Skeletal muscle satellite cell (primary cell): Measurements from ENCODE around the gene TUBB4A. TPM values are rescaled to one million over a fixed set of nuclear protein-coding genes. Genes with fewer than 3 reads are reported as not detected.
"Not testable (repeated sequence)": the region's sequence is repeated elsewhere in the genome, so short reads cannot be mapped to it uniquely, and the experiment has no call there.

Experiments used
- H3K27me3 ChIP-seq: 2 replicates; pipeline ENCODE4 v1.7.0; 2013; ENCODE audit warnings: low read length; ENCODE audit not compliant: control insufficient read depth, insufficient read depth
- H3K36me3 ChIP-seq: 2 replicates; pipeline ENCODE4 v1.7.0; 2013; ENCODE audit warnings: mild to moderate bottlenecking, control low read depth, low read length; ENCODE audit not compliant: insufficient read depth
- H3K4me1 ChIP-seq: 2 replicates; pipeline ENCODE4 v1.7.0; 2013; ENCODE audit warnings: low read length; ENCODE audit not compliant: control insufficient read depth, insufficient read depth
- H3K4me2 ChIP-seq: 2 replicates; pipeline ENCODE4 v1.7.0; 2013; ENCODE audit warnings: mild to moderate bottlenecking, low read length
- H3K4me3 ChIP-seq: 2 replicates; pipeline ENCODE4 v1.7.0; 2013; ENCODE audit warnings: low read length
- H3K9ac ChIP-seq: 2 replicates; pipeline ENCODE4 v1.7.0; 2013; ENCODE audit warnings: mild to moderate bottlenecking, low read depth, low read length, moderate library complexity
- H3K9me3 ChIP-seq: replicated peaks from 2 replicates; pipeline ENCODE4 v1.7.0; 2013; ENCODE audit warnings: mild to moderate bottlenecking, control low read depth, low read length
- total RNA-seq: library from RNA; depleted of rRNA; stranded (reverse); fragments of >200 nt; gene quantifications from 2 replicates; pipeline ENCODE4 v1.2.3, GENCODE V29; 2012; rRNA removed

TUBB4A gene
- not detected in 2 replicates for total RNA-seq

- no peaks in the 10 kb centered on the region for H3K36me3 ChIP-seq
- H3K4me3 ChIP-seq, result no peak within 1 kb of the TSS
- no peak within 1 kb of the TSS for H3K9ac ChIP-seq
- H3K9me3 ChIP-seq, result no peaks in the 10 kb centered on the region
- no peaks in the 10 kb centered on the region for H3K4me1 ChIP-seq
- H3K4me2 ChIP-seq, result no peak within 1 kb of the TSS
- peaks cover 25% of the 10 kb centered on the region for H3K27me3 ChIP-seq
Observed at GRCh38 chr19:6501740-6502648, at the start of gene TUBB4A. TSS of gene TUBB4A (minus strand) at chr19:6502309. CDS start at chr19:6502212, 97 bp downstream.

- no peaks in the 10 kb centered on the region for H3K4me1 ChIP-seq
- H3K36me3 ChIP-seq, result no peaks in the 10 kb centered on the region
Observed at GRCh38 chr19:6551091-6551490, 49.0 kb upstream of the TUBB4A start.

GRCh38 chr19:6550679-6551078 lies 48.6 kb upstream of the TUBB4A start:
- not testable (repeated sequence) for H3K4me3 ChIP-seq, H3K9me3 ChIP-seq, H3K27me3 ChIP-seq, H3K4me2 ChIP-seq, H3K9ac ChIP-seq, H3K36me3 ChIP-seq, H3K4me1 ChIP-seq

More at GRCh38 chr19:6551091-6551490, 49.0 kb upstream of the TUBB4A start:
- H3K4me3 ChIP-seq, result no peak overlapping the region
- no peak overlapping the region for H3K9ac ChIP-seq
- H3K4me2 ChIP-seq, result no peak overlapping the region
- H3K27me3 ChIP-seq, result peaks cover 9% of the 10 kb centered on the region
- no peaks in the 10 kb centered on the region for H3K9me3 ChIP-seq

DNA sequence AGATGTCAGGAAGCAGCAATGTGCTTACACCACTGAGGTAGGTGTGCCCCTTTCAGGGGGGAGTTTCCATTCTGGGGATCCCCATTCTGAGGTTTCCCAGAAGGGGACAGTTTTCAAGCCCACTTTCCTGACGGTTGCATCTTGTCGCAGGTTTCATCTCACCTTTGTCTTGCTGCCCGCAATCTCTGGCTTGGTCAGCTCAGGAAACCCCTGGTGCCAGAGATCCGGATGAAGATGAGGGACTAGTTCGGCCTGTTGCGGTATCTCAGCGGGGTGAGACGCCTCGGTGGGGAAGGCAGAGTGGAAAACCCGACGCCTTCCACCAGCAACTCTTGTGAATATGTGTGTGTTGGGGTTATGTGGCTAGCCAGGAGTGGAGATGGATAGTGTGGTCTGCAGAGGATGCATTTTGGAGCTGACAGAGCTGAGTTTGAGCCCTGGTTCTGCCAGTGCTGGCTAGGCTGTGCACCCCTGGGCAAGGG lies 41.8 kb upstream of the TUBB4A start:
- Histone ChIP-seq H3K4me1 (no peaks in the 10 kb centered on the region), H3K9ac (no peak overlapping the region), H3K9me3 (no peaks in the 10 kb centered on the region), H3K4me2 (no peak overlapping the region), H3K36me3 (no peaks in the 10 kb centered on the region), H3K4me3 (no peak overlapping the region), H3K27me3 (no peaks in the 10 kb centered on the region)

DNA sequence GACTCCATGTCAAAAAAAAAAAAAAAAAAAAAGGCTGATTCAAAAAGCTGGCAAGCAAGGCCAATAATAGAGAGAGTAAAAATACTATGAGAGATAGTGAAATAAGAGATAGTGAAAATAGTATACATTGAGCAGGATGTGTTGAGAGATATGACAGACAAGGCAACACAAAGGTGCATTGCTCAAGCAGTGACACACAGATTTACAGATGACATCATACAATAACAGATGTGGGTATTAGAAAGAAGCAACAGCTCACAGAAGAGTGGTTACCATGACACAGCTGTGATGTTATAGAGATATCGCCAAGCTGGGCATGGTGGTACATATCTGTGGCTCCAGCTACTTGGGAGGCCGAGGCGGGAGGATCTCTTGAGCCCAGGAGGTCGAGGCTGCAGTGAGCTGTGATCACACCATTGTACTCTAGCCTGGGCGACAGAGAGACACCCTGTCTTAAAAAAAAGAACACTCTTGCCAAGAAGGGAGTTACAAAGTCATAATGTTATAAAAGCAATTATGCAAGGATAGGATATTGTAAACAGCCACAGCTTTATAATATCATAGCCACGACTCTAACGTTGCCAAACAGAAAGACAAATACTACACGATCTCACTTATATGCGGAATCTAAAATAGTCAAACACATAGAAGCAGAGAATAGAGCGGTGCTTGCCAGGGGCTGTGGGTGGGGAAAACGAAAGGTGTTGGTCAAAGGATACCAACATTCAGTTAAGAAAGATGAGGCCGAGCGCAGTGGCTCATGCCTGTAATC lies 39.0 kb upstream of the TUBB4A start:
- Histone ChIP-seq H3K9ac (no peak overlapping the region), H3K27me3 (no peaks in the 10 kb centered on the region), H3K4me3 (no peak overlapping the region), H3K9me3 (no peaks in the 10 kb centered on the region), H3K36me3 (no peaks in the 10 kb centered on the region), H3K4me2 (no peak overlapping the region), H3K4me1 (no peaks in the 10 kb centered on the region)

DNA sequence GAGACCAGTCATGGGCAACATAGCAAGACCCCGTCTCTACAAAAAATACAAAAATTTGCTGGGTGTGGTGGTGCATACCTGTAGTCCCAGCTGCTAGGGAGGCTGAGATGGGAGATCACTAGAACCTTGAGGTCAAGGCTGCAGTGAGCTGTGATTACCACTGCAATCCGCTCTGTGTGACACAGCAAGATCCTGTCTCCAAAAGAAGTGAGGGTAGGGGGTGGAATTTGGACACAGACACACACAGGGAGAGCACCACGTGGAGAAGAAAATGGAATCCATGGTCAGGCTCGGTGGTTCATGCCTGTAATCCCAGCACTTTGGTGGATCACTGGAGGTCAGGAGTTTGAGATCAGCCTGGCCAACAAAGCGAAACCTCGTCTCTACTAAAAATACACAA lies 37.4 kb upstream of the TUBB4A start:
- H3K4me3 ChIP-seq, result no peak overlapping the region

DNA sequence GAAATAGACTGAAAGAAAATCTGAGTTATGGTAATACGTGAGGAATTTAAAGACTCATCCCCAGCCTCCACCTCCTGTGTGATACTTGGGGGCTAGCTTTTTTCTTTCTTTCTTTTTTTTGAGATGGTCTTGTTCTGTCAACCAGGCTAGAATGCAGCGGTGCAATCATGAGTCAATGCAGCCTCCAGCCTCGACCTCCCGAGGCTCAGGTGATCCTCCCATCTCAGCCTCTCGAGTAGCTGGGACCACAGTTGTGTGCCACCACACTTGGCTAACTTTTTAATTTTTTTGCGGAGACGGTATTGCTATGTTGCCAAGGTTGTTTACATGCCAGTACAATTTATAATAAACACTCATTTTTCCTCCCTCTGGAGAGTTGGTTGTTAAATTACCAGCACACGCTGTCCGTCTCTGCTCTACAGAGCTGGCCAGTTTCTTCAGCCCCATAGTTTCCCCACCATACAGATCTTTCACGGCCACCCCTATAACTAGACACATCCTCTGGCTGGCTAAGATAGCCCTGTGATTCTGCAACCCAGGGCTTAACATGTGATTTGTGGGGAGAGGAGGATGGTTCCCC lies 33.5 kb upstream of the TUBB4A start:
- no peak overlapping the region for H3K4me2 ChIP-seq
- H3K4me1 ChIP-seq, result peaks cover 10% of the 10 kb centered on the region
- H3K9ac ChIP-seq, result no peak overlapping the region
- no peak overlapping the region for H3K4me3 ChIP-seq
- H3K36me3 ChIP-seq, result no peaks in the 10 kb centered on the region
- peaks cover 14% of the 10 kb centered on the region for H3K27me3 ChIP-seq
- no peaks in the 10 kb centered on the region for H3K9me3 ChIP-seq

More for the DNA sequence above, 37.4 kb upstream of the TUBB4A start:
- Histone ChIP-seq H3K9ac (no peak overlapping the region), H3K27me3 (no peaks in the 10 kb centered on the region), H3K36me3 (no peaks in the 10 kb centered on the region), H3K4me2 (no peak overlapping the region), H3K9me3 (no peaks in the 10 kb centered on the region), H3K4me1 (no peaks in the 10 kb centered on the region)

DNA sequence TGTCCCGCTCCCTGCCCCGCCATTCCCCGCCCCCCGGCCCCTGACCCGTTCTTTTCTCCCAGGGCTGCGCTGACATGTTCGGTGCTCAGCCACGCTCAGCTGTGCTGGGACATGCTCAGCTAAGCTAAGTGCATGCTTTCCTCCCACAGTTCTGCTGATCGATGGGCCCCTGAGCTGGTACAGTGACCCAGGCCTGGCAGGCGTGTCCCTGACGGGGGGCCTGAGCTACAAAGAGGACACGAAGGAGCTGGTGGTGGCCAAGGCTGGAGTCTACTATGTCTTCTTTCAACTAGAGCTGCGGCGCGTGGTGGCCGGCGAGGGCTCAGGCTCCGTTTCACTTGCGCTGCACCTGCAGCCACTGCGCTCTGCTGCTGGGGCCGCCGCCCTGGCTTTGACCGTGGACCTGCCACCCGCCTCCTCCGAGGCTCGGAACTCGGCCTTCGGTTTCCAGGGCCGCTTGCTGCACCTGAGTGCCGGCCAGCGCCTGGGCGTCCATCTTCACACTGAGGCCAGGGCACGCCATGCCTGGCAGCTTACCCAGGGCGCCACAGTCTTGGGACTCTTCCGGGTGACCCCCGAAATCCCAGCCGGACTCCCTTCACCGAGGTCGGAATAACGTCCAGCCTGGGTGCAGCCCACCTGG lies 32.5 kb upstream of the TUBB4A start:
- Histone ChIP-seq H3K4me1 (peaks cover 15% of the 10 kb centered on the region), H3K9ac (no peak overlapping the region)

GRCh38 chr19:6533746-6534418 lies 31.8 kb upstream of the TUBB4A start:
- Histone ChIP-seq H3K4me2 (no peak overlapping the region), H3K27me3 (peaks cover 14% of the 10 kb centered on the region), H3K4me3 (no peak overlapping the region), H3K9ac (no peak overlapping the region), H3K4me1 (peaks cover 15% of the 10 kb centered on the region), H3K36me3 (no peaks in the 10 kb centered on the region), H3K9me3 (no peaks in the 10 kb centered on the region)

More for the DNA sequence above, 32.5 kb upstream of the TUBB4A start:
- no peaks in the 10 kb centered on the region for H3K36me3 ChIP-seq
- no peak overlapping the region for H3K4me2 ChIP-seq
- H3K4me3 ChIP-seq, result no peak overlapping the region
- no peaks in the 10 kb centered on the region for H3K9me3 ChIP-seq
- H3K27me3 ChIP-seq, result peaks cover 14% of the 10 kb centered on the region

DNA sequence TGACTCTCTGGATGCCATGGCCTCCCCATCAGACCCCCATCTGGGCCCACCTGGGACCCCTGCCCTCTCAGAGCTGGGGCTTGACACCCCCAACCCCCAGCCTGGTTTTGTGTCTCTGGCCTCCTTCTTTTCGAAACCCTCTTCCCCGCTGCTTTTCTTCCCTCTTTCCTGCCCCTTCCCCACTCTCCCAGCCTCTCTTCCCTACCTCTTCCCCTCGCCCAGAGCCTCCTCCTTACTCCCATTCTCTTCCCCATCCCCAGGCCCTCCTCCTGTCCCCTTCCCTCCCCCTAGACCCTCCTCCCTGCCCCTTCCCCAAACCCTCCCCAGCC lies 30.9 kb upstream of the TUBB4A start:
- Histone ChIP-seq H3K27me3 (peaks cover 14% of the 10 kb centered on the region), H3K9ac (no peak overlapping the region), H3K36me3 (no peaks in the 10 kb centered on the region), H3K9me3 (no peaks in the 10 kb centered on the region), H3K4me3 (no peak overlapping the region), H3K4me1 (peaks cover 15% of the 10 kb centered on the region), H3K4me2 (no peak overlapping the region)
